Measurements from ENCODE around the gene DNAJA2. TPM values are rescaled to one million over a fixed set of nuclear protein-coding genes. Genes with fewer than 3 reads are reported as not detected.

Gene DNAJA2
- polyA plus RNA-seq (2012; ENCODE audit: insufficient read depth, insufficient read length, low read depth): 84.8 TPM

DNA sequence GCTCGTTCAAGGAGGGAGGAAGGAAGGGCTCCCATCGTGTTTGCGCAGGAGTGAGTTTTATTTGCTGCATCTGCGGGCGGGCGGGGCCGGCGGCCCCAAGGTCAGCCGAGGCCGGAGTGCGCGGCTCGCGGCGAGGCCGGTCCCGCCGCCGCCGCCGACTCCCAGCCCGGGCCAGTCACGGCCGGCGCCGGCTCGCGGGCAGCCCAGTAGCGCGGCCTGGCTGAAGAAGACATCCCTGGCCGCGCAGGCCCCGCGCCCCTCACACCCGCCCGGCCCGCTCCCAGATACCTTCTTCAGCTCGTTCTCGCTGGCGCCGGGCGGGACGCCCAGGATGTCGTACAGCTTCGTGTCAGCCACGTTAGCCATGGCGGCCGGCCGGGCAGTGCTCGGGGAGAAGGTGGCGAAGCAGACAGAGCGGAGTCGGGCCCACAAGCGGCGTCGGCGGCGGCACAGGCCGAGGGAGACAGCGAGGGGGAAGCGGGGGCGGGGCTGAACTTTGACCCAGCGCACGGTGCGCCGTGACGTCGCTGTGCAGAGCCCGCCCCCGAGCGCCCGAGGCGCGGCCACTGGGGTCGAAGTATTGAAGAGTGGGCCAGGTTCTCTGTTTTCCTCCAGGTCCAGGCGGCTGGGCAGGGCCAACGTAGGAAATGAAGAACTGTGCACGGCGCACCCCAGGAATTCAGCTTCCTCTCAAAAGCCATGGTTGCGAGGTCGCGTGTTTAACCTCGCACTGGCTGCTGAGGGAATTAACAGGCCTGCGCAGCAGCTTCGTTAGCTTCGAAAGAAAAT, at the start of gene DNAJA2:
Gene DNAJA2, minus strand, starts transcription at position 468 of the 789 bp plus-strand sequence. Its CDS starts 102 bp downstream, at position 366.
- TF ChIP-seq CTCF (IDR thresholded peaks at IDR 0.05; ENCODE audit: low read depth, low read length): no peak
- DNase-seq: peak; percentile 96
- H3K9me3 ChIP-seq: no peaks in the 10 kb centered on the region
- H3K4me1 ChIP-seq: peaks cover 8% of the 10 kb centered on the region
- peak within 1 kb of the TSS; percentile 87 for H3K4me3 ChIP-seq (ENCODE audit: low read depth, low read length)
- peaks cover 22% of the 10 kb centered on the region for H3K36me3 ChIP-seq
- no peaks in the 10 kb centered on the region for H3K27me3 ChIP-seq

DNA sequence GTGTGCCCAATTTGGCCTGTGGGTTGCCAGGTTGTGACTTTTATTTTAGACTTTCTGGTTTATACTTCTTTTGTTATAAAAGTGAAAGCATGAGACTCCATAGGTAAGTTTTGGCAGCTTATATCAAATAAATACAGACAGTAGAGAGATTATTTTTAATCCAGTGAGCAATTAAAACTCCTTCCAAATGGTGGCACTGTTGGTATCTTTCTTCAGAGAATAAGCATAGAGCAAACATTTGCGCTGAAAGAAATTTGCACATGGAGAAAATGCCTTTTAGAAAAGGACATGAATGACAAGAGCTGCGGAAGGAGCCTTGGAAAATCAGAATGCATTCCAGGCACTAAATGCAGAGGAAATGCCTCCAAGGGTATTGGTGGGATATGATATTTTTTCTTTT, 46.1 kb upstream of the DNAJA2 start:
- H3K27me3 ChIP-seq: no peaks in the 10 kb centered on the region
- no peaks in the 10 kb centered on the region for H3K9me3 ChIP-seq
- TF ChIP-seq CTCF (IDR thresholded peaks at IDR 0.05; ENCODE audit: low read depth, low read length): peak; percentile 24
- no peak overlapping the region for H3K4me3 ChIP-seq (ENCODE audit: low read depth, low read length)
- no peaks in the 10 kb centered on the region for H3K4me1 ChIP-seq
- no peak for DNase-seq
- no peaks in the 10 kb centered on the region for H3K36me3 ChIP-seq

- DNase-seq: peak; percentile 56
- no peaks in the 10 kb centered on the region for H3K36me3 ChIP-seq
- no peak overlapping the region for H3K4me3 ChIP-seq (ENCODE audit: low read depth, low read length)
- H3K4me1 ChIP-seq: no peaks in the 10 kb centered on the region
- H3K27me3 ChIP-seq: no peaks in the 10 kb centered on the region
- no peaks in the 10 kb centered on the region for H3K9me3 ChIP-seq
- peak; percentile 65 for TF ChIP-seq CTCF (IDR thresholded peaks at IDR 0.05; ENCODE audit: low read depth, low read length)
Observed at GRCh38 chr16:47018223-47018891, 44.9 kb upstream of the DNAJA2 start.

DNA sequence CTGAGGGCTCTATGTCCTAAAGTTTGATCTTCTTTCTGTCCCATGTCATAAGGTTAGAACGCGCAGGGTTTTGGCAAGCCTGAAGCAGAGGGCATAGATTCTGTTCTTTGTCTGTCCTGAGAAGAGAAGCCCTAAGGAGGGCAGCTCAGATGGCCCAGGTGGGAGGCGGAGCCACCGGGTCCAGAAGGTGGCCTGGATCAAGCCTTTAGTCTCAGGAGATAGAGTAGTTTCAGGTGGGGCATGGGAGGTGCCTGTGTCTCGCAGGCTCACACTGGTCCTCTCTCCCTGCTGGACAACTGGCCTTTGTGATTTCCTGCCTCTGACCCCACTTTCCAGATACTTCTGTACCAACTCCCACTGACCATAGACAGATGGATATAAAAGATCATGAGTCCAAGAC, 44.2 kb upstream of the DNAJA2 start:
- Histone ChIP-seq H3K9me3 (no peaks in the 10 kb centered on the region), H3K4me3 (ENCODE audit: low read depth, low read length) (no peak overlapping the region), H3K4me1 (no peaks in the 10 kb centered on the region), H3K36me3 (no peaks in the 10 kb centered on the region), H3K27me3 (no peaks in the 10 kb centered on the region)
- no peak for DNase-seq
- no peak for TF ChIP-seq CTCF (IDR thresholded peaks at IDR 0.05; ENCODE audit: low read depth, low read length)

DNA sequence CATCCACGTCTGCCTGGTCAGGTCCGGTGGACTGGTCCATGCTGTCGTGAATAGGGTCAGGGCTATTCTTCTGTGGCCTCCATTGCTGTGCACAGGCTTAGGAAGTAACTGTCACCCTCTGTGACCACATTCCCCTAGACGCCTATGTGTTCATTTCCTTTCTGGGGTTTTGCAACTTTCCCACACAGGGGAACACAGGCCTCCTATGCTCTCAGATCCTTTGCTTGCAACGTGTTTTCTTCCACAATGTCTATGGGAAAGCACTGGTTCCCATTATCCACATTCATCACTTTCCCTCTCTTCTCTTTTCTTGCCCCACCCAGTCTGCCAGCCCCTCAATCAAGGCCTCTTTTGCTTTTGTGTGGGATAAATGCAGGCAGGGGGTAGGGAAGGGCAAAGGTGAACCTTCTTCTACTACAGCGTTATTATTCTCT, 43.2 kb upstream of the DNAJA2 start:
- H3K9me3 ChIP-seq: no peaks in the 10 kb centered on the region
- no peaks in the 10 kb centered on the region for H3K27me3 ChIP-seq
- TF ChIP-seq CTCF (IDR thresholded peaks at IDR 0.05; ENCODE audit: low read depth, low read length): no peak
- no peaks in the 10 kb centered on the region for H3K36me3 ChIP-seq
- no peak overlapping the region for H3K4me3 ChIP-seq (ENCODE audit: low read depth, low read length)
- no peak for DNase-seq
- H3K4me1 ChIP-seq: no peaks in the 10 kb centered on the region

- no peak for DNase-seq
- no peak overlapping the region for H3K4me3 ChIP-seq (ENCODE audit: low read depth, low read length)
- no peaks in the 10 kb centered on the region for H3K27me3 ChIP-seq
- no peak for TF ChIP-seq CTCF (IDR thresholded peaks at IDR 0.05; ENCODE audit: low read depth, low read length)
- H3K36me3 ChIP-seq: no peaks in the 10 kb centered on the region
- no peaks in the 10 kb centered on the region for H3K4me1 ChIP-seq
- H3K9me3 ChIP-seq: no peaks in the 10 kb centered on the region
Observed at GRCh38 chr16:47013910-47014309, 40.4 kb upstream of the DNAJA2 start.

Measured in BE2C (cell line).